Peyer's patch (tissue), 4 donors: ENCODE data around the gene FAM171A1. TPM values are rescaled to one million over a fixed set of nuclear protein-coding genes. Genes with fewer than 3 reads are reported as not detected.

Source experiments
- DNase-seq, 3 donors: peaks; one replicate each; pipeline ENCODE4 v3.0.0-alpha.2; 2017 to 2019
- H3K27ac ChIP-seq, 4 donors: fragments of 200-600 bp; sonication (generic); one replicate each; pipeline ENCODE4 v1.5.1; 2016 to 2019
- H3K27me3 ChIP-seq, 2 donors: fragments of 200-600 bp; sonication (generic); one replicate each; pipeline ENCODE4 v1.5.1; 2019
- H3K36me3 ChIP-seq, 3 donors: fragments of 200-600 bp; sonication (generic); one replicate each; pipeline ENCODE4 v1.5.1; 2016 to 2019
- H3K4me1 ChIP-seq, 4 donors: fragments of 200-600 bp; sonication (generic); one replicate each; pipeline ENCODE4 v1.5.1; 2016 to 2019
- H3K4me3 ChIP-seq, 4 donors: fragments of 200-600 bp; sonication (generic); 1 replicate in 3 of 4; 2 replicates in 1 of 4; pipeline ENCODE4 v1.5.1; 2016 to 2019; ENCODE audit warnings: mild to moderate bottlenecking in 1 of 4
- H3K9me3 ChIP-seq, 4 donors: fragments of 200-600 bp; sonication (generic); one replicate each; pipeline ENCODE4 v1.5.1; 2016 to 2019; ENCODE audit warnings: mild to moderate bottlenecking in 1 of 4
- POLR2A ChIP-seq, 2 donors: fragments of 450-650 bp; IDR thresholded peaks; one replicate each; pipeline ENCODE4 v1.5.1; 2017; ENCODE audit warnings: antibody characterized with exemption in 2 of 2, mild to moderate bottlenecking in 2 of 2, moderate library complexity in 2 of 2
- total RNA-seq, 4 donors: library from RNA; depleted of rRNA; stranded (reverse); fragments of >200 nt; gene quantifications; one replicate each; pipeline ENCODE4 v1.1.0, GENCODE V29; 2016
- TF ChIP-seq, protein P1 (sequence below), 6 experiments: fragments of 450-650 bp in 4 of 6; fragments of 200-600 bp in 2 of 6; sonication (generic) in 1 of 6; IDR thresholded peaks; one replicate each; pipeline ENCODE4 v1.5.1; 2017 to 2019; ENCODE audit warnings: antibody characterized with exemption in 6 of 6, mild to moderate bottlenecking in 3 of 6, moderate library complexity in 1 of 6

Gene FAM171A1
- total RNA-seq, 4 donors from 2014 or later: 14.7 to 37.1 (median 24.5) TPM

DNA sequence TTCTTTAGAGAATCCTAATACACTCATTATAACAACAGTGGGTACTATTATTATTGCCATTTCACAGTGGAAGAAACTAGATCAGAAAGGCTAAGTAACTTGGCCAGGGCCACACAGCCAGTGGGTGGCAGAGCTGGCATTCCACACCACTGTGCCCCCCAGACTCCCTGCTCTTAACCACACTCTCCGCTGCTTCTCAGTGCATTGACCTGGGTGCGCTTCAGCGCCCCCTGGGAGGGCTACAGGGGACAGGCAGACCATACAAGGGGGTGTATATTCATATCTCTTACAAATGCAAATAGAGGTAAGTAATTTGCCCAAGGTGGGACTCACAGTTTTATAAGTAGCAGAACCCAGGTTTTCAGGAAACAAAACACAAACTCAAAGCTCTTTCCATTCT is 125.6 kb downstream of the FAM171A1 start:
- Histone ChIP-seq H3K36me3 (peaks cover 0 to 5% (median 0%) of the 10 kb centered on the region in 3 donors), H3K4me1 (no peaks in the 10 kb centered on the region), H3K27me3 (no peaks in the 10 kb centered on the region), H3K4me3 (no peak overlapping the region), H3K9me3 (no peaks in the 10 kb centered on the region), H3K27ac (no peak overlapping the region)
- TF ChIP-seq, protein P1, sequence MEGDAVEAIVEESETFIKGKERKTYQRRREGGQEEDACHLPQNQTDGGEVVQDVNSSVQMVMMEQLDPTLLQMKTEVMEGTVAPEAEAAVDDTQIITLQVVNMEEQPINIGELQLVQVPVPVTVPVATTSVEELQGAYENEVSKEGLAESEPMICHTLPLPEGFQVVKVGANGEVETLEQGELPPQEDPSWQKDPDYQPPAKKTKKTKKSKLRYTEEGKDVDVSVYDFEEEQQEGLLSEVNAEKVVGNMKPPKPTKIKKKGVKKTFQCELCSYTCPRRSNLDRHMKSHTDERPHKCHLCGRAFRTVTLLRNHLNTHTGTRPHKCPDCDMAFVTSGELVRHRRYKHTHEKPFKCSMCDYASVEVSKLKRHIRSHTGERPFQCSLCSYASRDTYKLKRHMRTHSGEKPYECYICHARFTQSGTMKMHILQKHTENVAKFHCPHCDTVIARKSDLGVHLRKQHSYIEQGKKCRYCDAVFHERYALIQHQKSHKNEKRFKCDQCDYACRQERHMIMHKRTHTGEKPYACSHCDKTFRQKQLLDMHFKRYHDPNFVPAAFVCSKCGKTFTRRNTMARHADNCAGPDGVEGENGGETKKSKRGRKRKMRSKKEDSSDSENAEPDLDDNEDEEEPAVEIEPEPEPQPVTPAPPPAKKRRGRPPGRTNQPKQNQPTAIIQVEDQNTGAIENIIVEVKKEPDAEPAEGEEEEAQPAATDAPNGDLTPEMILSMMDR (IDR thresholded peaks at IDR 0.05): peak in 2 of 6 experiments; percentile 17
- no peak for TF ChIP-seq POLR2A (IDR thresholded peaks at IDR 0.05)
- peak in 1 of 3 donors; percentile 24 for DNase-seq

DNA sequence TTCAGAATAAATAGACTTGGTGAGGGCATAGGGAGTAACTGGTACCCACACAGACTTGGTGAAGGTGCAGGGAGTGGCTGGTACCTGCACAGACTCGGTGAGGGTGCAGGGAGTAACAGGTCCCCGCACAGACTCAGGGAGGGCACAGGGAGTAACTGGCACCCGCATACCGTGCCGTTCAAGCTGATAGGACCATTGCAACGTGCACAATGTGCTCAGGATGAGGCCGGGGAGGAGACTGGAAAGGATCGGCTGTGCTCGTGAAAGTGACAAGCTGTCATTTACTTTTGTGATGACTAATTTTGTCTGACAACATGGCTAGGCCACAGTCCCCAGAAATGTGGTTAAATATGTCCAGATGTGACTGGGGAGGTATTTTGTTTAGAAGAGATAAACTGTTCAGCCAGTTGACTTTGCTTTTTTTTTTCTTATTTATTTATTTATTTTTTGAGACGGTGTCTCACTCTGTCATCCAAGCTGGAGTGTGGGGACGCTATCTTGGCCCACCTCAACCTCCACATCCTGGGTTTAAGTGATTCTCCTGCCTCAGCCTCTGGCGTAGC is 126.4 kb downstream of the FAM171A1 start:
- no peak overlapping the region for H3K4me3 ChIP-seq
- H3K4me1 ChIP-seq: no peaks in the 10 kb centered on the region
- DNase-seq: no peak
- TF ChIP-seq POLR2A (IDR thresholded peaks at IDR 0.05): no peak
- TF ChIP-seq, protein P1 (IDR thresholded peaks at IDR 0.05): no peak
- H3K9me3 ChIP-seq: no peaks in the 10 kb centered on the region
- peaks cover 0 to 5% (median 0%) of the 10 kb centered on the region in 3 donors for H3K36me3 ChIP-seq
- no peaks in the 10 kb centered on the region for H3K27me3 ChIP-seq
- H3K27ac ChIP-seq: no peak overlapping the region

DNA sequence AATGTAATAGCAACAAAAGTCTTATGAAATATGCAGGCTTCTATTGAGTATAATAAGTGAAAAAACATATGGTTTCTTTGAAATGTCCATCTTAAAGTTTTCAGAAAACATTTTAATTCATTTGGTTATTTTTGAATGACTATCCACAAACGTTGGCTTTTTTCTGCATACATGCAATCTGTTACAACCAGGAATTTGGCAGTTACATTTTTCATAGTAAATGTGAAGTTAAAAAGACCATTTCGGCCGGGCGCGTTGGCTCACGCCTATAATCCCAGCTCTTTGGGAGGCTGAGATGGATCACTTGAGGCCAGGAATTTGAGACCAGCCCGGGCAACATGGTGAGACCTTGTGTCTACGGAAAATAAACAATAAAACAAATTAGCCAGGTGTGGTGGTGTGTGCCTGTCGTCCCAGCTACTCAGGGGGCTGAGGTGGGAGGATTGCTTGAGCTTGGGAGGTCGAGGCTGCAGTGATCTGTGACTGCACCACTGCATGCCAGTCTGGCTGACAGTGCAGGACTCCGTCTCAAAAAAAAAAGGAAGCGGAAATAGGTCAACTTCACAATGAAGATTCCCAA is 128.7 kb downstream of the FAM171A1 start:
- no peak for DNase-seq

DNA sequence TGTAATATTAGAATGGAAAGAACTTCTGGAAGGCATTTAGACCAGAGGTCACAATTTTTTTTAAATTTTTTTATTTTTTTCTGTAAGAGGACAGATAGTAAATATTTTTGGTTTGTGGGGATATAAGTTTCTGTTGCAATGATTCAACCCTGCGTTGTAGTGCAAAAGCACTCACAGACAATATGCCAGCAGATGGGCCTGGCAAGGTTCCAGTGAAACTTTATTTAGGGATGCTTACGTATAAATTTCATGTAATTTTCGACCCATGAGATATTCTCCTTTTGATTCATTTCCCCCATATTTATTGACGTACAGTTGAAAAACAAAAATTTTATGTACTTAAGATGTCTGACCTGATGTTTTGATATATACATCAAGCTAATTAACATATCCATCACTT is 129.8 kb downstream of the FAM171A1 start:
- DNase-seq: no peak
- Histone ChIP-seq H3K4me3 (no peak overlapping the region), H3K9me3 (no peaks in the 10 kb centered on the region), H3K4me1 (no peaks in the 10 kb centered on the region), H3K36me3 (no peaks in the 10 kb centered on the region), H3K27ac (no peak overlapping the region), H3K27me3 (no peaks in the 10 kb centered on the region)
- TF ChIP-seq POLR2A (IDR thresholded peaks at IDR 0.05): no peak
- TF ChIP-seq, protein P1 (IDR thresholded peaks at IDR 0.05): no peak

More for the DNA sequence above, 128.7 kb downstream of the FAM171A1 start:
- TF ChIP-seq POLR2A (IDR thresholded peaks at IDR 0.05): no peak
- TF ChIP-seq, protein P1 (IDR thresholded peaks at IDR 0.05): no peak
- Histone ChIP-seq H3K9me3 (no peaks in the 10 kb centered on the region), H3K4me3 (no peak overlapping the region), H3K36me3 (no peaks in the 10 kb centered on the region), H3K27me3 (no peaks in the 10 kb centered on the region), H3K4me1 (no peaks in the 10 kb centered on the region), H3K27ac (no peak overlapping the region)

DNA sequence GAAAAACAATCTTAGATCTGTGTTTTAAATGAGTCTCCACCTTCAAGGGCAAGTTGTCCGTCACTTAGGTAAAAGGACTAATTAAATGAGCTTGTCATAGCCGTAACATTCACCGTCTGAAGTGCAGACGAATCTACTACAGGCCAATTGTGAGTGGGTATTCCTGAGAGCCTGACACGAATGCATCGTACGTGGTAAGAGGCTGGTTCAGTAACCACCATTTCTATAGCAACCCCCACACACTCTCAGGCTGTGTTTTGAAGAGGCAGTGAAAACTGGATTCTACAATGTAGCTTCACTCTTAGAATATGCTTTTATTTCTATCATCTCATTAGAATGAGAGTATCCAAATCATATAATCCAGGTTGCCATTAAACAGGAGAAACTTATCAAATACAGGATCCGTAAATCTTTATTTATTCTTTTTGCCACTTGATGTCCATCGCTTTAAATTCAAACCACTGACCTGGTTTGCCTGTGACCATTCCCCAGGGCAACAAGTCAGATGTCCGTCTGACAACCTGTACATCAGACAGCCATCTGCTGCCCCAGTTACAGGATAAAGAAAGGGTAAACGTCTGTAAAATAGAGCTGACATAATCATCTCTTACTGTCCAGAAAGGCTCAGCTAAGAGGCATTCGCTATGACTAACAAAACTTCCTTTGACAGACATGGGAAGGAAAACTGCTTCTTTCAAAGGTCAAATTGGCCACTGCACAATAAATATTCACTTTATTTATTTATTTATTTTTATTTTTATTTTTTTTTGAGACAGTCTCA is 132.3 kb downstream of the FAM171A1 start:
- no peak overlapping the region for H3K4me3 ChIP-seq
- no peaks in the 10 kb centered on the region for H3K9me3 ChIP-seq
- no peak for DNase-seq
- peak overlapping the region in 1 of 4 donors; percentile 8 for H3K27ac ChIP-seq
- H3K4me1 ChIP-seq: no peaks in the 10 kb centered on the region
- TF ChIP-seq, protein P1 (IDR thresholded peaks at IDR 0.05): no peak
- TF ChIP-seq POLR2A (IDR thresholded peaks at IDR 0.05): no peak
- H3K27me3 ChIP-seq: no peaks in the 10 kb centered on the region
- no peaks in the 10 kb centered on the region for H3K36me3 ChIP-seq
